ELF-1 (cell line): ENCODE data around the gene MAP3K7CL.
"Not testable (repeated sequence)": the region's sequence is repeated elsewhere in the genome, so short reads cannot be mapped to it uniquely, and the experiment has no call there.

Source experiments
- DNase-seq: peaks from one replicate; pipeline ENCODE4 v3.0.0-alpha.2; 2016; ENCODE audit warnings: low read depth, low spot score

MAP3K7CL gene

GRCh38 chr21:29167481-29167880 lies 37.0 kb downstream of the MAP3K7CL start:
- not testable (repeated sequence) for DNase-seq

GRCh38 chr21:29168891-29169315 lies 38.5 kb downstream of the MAP3K7CL start:
- DNase-seq = no peak

- DNase-seq = no peak
These were observed 40.5 kb downstream of the MAP3K7CL start for GRCh38 chr21:29170944-29171343.

- no peak for DNase-seq
These were observed 41.8 kb downstream of the MAP3K7CL start for GRCh38 chr21:29172282-29172681.

GRCh38 chr21:29174607-29175013 lies 44.2 kb downstream of the MAP3K7CL start:
- no peak for DNase-seq

- DNase-seq = no peak
These were observed 45.1 kb downstream of the MAP3K7CL start for GRCh38 chr21:29175408-29176134.

GRCh38 chr21:29176471-29177120 lies 46.2 kb downstream of the MAP3K7CL start:
- DNase-seq = no peak

- DNase-seq = no peak
These were observed 47.4 kb downstream of the MAP3K7CL start for GRCh38 chr21:29177800-29178199.

- DNase-seq = no peak
These were observed 48.5 kb downstream of the MAP3K7CL start for GRCh38 chr21:29178926-29179325.

GRCh38 chr21:29179503-29179902 lies 49.1 kb downstream of the MAP3K7CL start:
- DNase-seq = no peak

GRCh38 chr21:29181799-29182470 lies 51.5 kb downstream of the MAP3K7CL start:
- no peak for DNase-seq

GRCh38 chr21:29182691-29183092 lies 52.2 kb downstream of the MAP3K7CL start:
- DNase-seq = no peak

GRCh38 chr21:29184037-29184436 lies 53.6 kb downstream of the MAP3K7CL start:
- no peak for DNase-seq

GRCh38 chr21:29185172-29185571 lies 54.7 kb downstream of the MAP3K7CL start:
- no peak for DNase-seq

- no peak for DNase-seq
These were observed 55.2 kb downstream of the MAP3K7CL start for GRCh38 chr21:29185633-29186032.

GRCh38 chr21:29186246-29186645 lies 55.8 kb downstream of the MAP3K7CL start:
- DNase-seq = no peak

- DNase-seq = no peak
These were observed 57.5 kb downstream of the MAP3K7CL start for GRCh38 chr21:29187944-29188343.

GRCh38 chr21:29189353-29189752 lies 58.9 kb downstream of the MAP3K7CL start:
- no peak for DNase-seq

- DNase-seq = no peak
These were observed 60.5 kb downstream of the MAP3K7CL start for GRCh38 chr21:29190923-29191331.

- DNase-seq = peak; percentile 76
These were observed 62.6 kb downstream of the MAP3K7CL start for GRCh38 chr21:29193072-29193471.

- DNase-seq = no peak
These were observed 63.5 kb downstream of the MAP3K7CL start for GRCh38 chr21:29193901-29194300.

- DNase-seq = no peak
These were observed 63.9 kb downstream of the MAP3K7CL start for GRCh38 chr21:29194342-29194741.

- DNase-seq = no peak
These were observed 64.4 kb downstream of the MAP3K7CL start for GRCh38 chr21:29194847-29195246.
